Activated T-helper 1 cell treated with anti-CD3 and anti-CD28 coated beads, Interleukin-2, amount 50 U/mL, for 16 hours (primary cell): Measurements from ENCODE around the gene MSANTD7.
"Not testable (repeated sequence)": the region's sequence is repeated elsewhere in the genome, so short reads cannot be mapped to it uniquely, and the experiment has no call there.

Experiments used
- DNase-seq, 2 donors: peaks; one replicate each; pipeline ENCODE4 v3.0.0-alpha.2; 2020; ENCODE audit warnings: low read depth in 1 of 2, low spot score in 1 of 2

MSANTD7 gene

DNA sequence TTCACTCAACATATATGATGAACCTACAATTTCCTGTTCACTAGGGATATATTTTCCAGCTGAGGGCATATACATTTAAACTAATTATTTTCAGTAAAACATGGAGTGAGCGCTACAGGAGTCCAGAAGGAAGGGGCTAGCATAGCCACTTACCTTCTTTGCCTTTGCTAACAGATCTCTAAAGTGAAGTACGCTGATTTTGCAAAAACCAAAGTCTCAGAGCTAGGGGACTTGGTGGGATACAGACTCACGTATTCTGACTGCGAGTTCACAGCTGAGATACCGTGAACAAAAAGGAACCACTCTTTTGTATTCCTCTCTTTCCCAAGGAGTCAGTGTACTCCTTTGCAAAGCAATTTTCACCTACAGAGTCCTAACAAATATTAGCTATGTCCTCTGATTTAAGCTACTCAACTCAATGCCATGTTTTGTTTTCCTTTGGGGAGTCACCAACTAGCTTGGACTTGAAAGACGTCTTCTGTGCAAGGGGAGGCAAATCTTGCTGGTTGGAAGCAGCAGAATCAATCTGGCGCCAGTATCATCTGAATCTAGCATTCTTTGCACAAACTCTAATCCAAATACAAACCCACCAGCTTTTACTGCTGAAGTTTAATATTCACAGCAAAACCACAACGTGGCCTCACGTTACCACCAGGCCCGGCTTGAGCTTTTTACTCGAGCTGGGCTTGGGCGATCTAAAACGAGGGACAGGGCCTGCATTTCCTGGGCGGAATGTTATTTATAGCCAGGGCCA lies 926 bp upstream of the MSANTD7 start:
- no peak for DNase-seq

DNA sequence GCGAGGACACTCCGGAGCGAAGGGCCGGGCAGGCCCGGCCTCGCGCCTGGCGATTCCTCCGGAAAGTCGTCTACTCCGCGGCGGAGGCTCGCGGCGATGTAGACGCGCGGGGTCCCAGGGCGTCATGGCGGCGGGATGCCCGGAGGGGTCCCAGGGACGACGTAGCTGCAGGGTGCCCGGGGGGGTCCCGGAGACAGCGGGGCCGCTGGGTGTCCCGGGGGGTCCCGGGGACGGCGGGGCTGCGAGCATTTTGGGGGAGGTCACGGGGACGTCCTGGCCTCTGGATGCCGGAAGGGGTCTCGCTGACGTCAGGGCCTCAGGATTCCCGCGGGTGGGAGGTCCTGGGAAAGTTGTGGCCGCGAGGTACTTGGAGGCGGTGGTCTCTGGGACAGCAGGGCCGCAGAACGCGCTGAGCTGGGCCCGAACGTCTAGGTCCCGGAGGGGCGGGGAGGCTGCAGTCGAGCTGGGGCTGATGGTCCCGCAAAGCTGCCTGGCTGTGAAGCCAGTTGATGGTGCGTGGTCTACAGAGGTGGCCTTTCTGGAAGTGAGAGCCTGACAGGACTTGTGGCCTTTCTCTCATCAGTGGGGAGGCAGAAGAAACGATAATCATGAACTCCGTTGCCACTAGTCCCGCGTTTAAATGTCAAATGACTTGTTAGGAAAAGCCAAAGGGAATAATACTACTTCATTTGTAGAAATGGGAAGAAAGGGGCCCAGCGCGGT lies 637 bp downstream of the MSANTD7 start:
- peak in 1 of 2 donors; percentile 11 for DNase-seq

DNA sequence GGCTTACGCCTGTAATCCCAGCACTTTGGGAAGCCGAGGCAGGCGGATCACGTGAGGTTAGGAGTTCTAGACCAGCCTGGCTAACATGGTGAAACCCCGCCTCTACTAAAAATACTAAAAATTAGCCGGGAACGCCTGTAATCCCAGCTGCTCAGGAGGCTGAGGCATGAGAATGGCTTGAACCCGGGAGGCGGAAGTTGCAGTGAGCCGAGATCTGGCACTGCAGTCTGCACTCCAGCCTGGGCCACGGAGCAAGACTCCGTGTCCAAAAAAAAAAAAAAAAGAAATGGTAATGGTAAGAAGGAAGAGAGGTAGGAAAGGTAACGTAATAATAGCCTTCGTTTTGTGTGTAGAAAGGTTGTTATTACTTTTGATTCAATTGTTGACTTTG lies 1.2 kb downstream of the MSANTD7 start:
- no peak for DNase-seq

DNA sequence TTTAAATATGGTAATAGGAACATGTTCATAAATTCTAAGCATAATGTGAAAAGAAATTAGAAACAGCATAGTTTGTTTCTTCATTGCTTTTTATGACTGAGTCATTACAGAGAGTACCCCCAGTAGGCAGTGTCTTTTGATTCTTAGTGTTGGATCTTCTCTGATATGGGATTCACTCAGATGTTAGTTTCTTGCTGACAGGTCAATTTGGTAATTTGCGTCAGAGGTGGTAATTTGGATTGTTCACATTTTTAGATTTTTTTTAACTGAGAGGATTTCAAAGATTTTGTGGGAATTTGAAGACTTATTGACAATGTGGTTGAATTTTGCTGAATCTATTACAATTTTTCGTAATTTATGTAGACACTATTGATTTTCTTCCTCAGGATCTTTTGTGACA lies 2.1 kb downstream of the MSANTD7 start:
- DNase-seq = no peak

DNA sequence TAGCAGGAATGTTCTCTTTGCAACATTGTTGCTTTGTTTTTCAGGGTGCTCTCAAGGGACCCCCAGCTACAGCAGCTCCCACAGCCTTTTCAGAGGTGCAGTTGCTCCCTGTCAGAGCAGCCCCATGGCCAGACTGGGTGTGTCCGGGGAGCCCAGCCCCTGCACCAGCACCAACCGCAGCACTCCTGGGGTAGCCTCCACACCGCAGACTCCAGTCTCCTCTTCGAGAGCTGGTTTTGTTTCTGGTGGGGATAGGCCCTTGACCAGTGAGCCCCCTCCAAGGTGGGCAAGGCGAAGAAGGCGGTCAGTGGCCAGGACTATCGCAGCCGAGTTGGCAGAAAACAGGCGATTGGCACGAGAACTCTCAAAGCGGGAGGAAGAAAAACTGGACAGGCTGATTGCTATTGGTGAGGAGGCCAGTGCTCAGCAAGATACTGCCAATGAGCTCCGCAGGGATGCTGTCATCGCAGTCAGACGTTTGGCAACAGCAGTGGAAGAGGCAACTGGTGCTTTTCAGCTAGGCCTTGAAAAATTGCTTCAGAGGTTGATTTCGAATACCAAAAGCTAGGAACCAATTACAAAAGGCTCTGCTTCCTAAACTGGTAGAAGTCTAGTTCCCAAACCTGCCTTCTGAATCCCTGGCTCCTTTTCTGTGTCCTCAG lies 5.4 kb downstream of the MSANTD7 start:
- no peak for DNase-seq

DNA sequence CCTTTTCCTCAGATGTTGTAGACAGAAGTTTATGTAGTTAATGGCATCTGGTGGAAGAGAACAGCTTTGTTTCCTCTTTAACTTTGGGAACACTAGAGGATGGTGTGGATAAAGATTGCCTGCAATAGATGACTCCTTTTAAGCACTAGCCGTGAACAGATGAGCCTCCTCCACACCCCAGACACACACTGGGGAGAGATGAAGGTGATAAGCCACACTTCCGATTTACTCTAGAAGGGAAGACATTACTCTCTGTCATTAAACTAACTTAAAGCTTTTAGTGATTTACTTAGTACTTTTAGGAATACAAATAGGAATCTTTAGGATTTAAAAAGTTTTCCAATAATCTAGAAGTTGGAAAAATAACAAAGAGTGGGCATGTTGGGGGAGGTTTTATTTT lies 6.8 kb downstream of the MSANTD7 start:
- DNase-seq = no peak

DNA sequence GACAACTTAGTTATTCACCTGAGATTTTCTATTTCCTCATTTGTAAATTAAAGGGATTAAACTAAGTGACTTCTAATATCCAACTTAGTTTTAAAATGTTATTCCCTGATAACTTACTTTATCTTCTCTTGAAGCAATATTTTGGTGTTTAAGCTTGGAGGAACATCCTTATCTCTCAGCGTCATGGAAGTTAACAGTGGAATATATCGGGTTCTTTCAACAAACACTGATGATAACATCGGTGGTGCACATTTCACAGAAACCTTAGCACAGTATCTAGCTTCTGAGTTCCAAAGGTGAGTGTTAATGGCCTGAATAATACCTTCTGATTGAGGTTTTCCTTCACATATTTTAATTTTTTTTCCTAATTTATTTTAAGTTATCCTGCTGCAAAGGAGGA lies 14.1 kb downstream of the MSANTD7 start:
- no peak for DNase-seq

DNA sequence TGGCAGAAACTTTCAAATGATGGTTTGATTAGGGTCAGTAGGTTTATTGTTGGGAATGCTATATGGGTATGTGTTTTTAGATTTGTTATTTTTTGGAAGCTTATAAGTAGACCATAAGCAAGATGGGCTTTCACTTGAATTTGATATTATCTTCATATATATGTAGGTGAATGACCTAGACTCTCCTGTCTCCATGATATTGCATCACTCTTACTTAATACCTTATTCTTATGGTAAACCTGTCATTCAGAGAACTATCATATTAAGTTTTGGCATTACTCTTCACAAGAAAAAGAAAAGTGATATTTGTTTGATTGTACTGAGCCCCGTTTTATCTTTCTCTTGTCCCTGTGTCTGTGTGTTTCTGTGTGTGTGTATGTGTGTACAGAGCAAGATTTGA lies 17.3 kb downstream of the MSANTD7 start:
- no peak for DNase-seq

DNA sequence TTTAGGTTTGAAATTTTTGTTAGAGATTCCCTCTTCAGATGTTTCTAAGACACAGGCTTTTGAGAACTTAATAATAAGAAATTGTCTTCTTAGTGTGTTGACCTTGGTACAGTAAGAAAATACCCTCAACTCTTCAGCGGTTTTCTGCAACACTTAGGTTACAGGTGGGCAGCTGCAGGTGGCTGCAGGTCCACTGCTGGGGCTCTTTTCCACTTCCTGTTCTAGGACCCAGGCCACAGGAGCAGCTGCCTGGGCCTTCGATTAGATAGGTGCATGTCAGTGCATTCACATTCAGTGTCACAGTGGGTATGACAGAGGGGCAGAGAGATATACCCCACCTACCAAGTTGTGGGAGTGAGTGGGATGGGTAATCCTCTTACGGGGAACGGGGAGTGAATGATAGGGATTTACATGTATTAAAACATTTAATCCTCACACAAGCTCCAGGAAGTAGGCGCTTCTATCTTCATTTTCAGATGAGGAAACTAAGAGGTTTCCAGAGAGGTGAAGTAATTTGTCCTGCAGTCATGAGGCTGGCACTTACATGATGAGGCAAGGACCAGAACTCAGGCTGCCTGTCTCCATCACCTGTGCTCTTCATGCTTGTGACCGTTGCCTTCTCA lies 20.3 kb downstream of the MSANTD7 start:
- DNase-seq = no peak

DNA sequence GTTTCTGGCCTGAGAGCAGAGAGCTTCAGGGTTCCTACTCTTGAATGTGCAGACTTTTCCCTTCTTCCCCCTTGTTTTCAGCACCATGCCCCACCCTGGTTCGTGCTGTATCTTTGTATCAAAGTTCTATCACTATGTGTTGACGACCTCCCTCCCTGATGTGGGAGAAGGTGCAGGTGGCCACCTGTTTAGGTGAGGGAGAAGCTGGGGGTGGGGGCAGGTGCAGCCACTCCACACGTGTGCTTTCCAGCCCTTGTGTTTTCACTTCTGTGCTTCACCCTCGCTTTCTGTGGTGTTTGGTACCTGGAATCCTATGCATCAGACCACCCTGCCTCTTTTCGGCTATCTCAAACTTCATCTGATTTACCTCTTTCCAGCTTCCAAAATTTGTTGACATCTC lies 20.9 kb downstream of the MSANTD7 start:
- no peak for DNase-seq

DNA sequence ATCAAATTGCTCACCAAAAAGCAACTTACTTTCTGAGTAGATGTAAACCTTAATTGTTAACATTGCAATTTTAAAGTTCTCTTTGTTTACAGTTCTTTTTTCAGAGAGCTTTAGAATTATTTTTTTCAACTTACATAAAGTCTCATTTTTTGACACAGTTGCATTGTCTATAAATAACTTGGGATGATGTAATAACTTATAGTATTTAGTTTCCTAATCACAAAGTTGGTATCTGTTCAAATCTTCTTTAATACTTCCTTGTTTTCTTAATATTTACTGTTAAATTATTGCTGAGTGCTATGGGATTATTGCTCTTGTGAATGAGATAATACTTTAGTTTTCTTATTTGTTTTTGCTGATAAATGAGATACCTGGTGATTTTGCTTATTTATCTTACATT lies 21.7 kb downstream of the MSANTD7 start:
- DNase-seq = no peak

DNA sequence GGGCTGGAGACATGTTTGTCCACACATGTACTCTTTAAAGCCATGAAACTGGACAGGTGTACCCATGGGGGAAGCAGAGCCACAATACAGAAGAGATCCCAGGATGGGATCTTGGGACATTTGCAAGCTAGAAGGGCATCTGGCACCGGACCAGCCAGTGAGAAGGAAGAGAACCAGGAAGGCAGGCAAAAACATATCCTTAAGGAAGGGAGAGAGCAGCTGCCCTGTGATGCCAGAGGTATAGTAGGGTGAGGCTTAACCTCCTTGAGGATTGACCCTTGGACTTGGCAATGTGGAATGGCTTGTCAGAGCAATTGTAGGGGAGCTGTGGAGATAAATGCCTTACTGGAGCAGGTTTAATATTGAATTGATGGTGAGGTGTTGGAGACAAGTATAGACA lies 22.7 kb downstream of the MSANTD7 start:
- DNase-seq = no peak

DNA sequence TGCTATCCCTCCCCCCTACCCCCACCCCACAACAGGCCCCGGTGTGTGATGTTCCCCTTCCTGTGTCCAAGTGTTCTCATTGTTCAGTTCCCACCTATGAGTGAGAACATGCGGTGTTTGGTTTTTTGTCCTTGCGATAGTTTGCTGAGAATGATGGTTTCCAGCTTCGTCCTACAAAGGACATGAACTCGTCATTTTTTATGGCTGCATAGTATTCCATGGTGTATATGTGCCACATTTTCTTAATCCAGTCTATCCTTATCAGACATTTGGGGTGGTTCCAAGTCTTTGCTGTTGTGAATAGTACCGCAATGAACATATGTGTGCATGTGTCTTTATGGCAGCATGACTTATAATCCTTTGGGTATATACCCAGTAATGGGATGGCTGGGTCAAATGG lies 26.4 kb downstream of the MSANTD7 start:
- DNase-seq = not testable (repeated sequence)

DNA sequence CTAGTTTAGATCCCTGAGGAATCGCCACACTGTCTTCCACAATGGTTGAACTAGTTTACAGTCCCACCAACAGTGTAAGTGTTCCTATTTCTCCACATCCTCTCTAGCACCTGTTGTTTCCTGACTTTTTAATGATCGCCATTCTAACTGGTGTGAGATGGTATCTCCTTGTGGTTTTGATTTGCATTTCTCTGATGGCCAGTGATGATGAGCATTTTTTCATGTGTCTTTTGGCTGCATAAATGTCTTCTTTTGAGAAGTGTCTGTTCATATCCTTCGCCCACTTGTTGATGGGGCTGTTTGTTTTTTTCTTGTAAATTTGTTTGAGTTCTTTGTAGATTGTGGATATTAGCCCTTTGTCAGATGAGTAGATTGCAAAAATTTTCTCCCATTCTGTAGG lies 26.8 kb downstream of the MSANTD7 start:
- DNase-seq = not testable (repeated sequence)

DNA sequence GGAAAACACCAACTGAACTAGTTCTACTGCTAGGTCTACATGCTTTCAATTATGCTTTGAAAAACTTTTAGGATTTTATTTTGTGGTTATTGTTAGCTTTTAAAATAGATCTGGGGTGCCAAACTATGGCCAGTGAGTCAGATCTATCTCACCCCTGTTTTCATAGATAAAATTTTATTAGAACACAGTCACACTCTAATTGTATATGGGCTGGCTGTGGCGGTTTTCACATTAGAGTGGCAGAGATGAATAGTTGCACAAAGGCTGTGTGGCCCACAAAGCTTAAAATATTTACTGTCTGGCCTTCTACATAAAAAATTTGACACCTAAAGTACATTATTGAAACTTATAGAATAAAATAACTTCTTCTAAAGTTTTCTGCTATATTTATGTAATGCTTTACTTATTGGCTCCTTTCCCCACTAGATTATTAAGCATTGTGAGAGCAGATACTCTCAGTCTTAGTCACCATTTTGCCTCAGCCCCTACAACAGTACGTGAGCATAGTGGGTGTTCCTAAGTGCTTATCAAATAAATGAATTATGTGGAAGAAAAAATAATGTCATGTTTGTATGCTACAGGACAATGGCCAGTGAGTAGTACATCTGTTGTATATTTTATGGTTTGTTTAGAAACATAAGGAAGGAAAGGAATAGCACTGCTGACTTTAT lies 35.1 kb downstream of the MSANTD7 start:
- no peak for DNase-seq

DNA sequence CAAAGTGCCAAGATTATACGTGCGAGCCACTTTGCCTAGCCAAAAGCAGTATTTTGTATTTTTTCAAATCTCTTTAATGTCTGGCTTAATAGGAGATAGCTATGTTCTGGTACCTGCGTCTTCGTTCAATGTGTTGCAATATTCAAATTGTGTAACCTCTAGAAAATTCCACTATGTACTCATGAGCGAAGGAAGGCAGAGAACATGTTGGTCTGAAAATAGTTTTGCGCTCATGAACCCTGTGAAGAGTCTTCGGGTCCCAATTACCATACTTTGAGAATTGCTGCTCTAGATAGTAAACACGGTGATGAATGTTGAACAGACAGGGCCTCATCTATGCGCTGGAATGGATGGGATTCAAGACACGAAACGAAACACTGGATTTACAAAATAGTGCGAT lies 37.8 kb downstream of the MSANTD7 start:
- DNase-seq = no peak

DNA sequence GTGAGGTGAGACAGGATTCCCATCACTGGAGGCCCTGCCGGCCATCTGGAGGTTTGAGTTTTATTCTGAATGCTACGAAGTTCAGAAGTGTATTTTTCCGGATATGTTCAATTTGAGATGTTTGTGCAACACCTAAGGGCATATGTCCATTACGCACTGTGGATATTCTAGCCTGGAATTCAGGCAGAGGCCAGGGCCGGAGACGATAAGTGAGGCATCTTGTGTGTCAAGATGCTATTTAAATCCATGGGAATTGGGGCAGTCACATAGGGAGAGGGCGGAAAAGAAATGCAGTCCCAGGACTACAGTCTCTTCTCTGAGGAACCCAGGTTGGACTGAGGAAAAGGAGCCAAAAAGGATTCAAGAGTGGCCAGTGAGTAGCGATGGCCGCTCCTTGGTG lies 38.7 kb downstream of the MSANTD7 start:
- DNase-seq = no peak

DNA sequence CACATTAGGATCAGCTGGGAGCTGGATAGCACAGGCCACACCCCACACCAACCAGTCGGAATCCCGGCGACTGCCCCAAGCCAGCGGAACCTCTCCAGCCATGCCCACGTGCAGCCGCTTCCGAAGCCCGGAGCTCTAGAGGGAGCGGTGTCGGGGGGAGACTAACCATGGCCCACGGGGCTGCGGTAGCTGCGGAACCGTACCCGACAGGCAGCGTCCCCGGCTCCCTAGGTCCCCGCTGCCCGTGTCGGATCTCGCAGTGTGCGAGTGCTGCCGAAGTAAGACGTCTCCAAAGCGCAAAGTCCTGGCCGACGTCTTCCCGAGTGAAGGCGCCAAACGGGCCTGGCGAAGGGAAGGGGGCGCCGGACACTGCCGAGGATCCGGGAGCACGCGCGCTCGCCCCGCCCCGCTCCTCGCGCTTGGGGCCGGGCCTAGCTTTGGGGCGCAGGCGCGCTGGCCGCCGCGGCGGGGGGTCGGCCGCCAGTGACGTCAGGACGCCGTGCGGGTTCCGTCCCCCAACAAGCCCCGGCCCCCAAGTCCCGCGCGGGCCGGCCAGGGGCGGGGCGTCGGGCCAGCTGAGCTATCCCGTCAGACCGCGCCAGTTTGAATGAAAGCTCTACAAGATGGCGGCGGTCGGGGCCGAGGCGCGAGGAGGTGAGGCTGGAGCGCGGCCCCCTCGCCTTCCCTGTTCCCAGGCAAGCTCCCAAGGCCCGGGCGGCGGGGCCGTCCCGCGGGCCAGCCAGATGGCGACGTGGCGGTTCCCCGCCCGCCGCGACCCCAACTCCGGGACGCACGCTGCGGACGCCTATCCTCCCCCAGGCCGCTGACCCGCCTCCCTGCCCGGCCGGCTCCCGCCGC lies 40.4 kb downstream of the MSANTD7 start, which contains the start of gene SUV39H2:
TSS of gene SUV39H2 (plus strand) at position 601 of the 858 bp plus-strand sequence. CDS start at position 624, 23 bp downstream.
- DNase-seq = peak; percentile 82 to 90

DNA sequence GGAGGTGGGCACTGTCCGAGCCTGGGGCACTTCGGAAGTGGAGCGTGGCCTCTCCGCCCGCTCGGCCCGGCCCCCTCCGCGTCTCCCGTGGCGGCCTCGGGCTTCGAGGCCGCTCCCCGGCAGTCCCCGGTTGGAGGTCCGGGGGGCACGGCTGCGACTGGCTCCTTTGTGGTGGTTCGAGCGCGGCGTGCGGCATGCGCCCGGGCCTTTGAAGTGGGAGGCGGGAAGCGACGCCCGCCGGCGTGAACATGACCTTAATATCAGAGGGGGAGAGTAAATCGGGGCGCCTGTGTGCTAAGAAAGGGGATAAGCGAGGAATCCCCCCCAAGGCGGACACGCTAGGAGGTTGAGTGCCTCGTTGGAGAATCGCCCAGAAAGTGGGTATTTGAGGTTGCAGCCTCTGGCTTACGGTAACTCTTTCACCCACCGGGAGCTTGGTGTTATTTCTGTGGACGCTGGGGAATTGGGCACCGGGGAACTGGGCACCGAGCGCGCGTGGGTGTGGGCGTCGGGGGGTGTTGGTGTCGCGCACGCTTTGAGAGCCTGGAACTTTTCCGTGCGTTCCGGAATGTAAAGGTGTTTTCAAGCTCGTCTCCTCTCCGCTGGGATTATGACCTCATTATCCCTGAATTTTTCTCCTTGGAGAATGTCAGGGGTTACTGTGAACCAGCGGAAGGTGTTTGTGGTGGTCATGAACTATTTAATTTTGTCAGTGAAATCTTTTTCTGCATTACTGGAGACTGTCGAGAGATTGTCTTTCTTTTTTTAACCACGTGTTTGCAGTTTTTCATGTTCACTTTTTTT lies 41.2 kb downstream of the MSANTD7 start:
- peak in 1 of 2 donors; percentile 14 for DNase-seq

DNA sequence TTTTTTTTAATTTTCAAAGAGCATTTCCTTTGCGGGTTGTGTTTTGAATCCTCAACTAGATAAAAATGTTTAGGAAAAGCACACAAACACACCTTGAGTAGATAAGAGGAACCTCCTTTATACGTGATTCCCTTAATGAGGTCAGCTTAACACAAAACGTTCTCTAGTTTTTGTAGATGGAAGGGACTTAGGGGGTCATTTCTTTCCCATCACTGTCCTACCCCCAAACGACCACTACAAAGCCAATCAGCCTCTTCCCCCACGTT lies 41.8 kb downstream of the MSANTD7 start:
- DNase-seq = no peak
